T-helper 1 cell treated with Interleukin-12 subunit alpha and Interleukin-12 subunit beta and Interleukin-4 antibody, amounts not matched to agents 30 ng/mL and 1 ng/mL, for 36 hours (primary cell): ENCODE results near the gene RNF32. TPM values are rescaled to one million over a fixed set of nuclear protein-coding genes. Genes with fewer than 3 reads are reported as not detected.

ENCODE experiments used
- intact Hi-C: fragments of 100-400 bp; cut with micrococcal nuclease; formaldehyde crosslinking; loops from one replicate; pipeline ENCODE4 v1.15.1; 2024
- total RNA-seq: library from RNA; stranded (reverse); gene quantifications from 2 replicates; pipeline ENCODE4 v1.2.3, GENCODE V29; 2022

The RNF32 gene
- total RNA-seq, 1 donor from 2014 or later: 3.7 TPM

DNA sequence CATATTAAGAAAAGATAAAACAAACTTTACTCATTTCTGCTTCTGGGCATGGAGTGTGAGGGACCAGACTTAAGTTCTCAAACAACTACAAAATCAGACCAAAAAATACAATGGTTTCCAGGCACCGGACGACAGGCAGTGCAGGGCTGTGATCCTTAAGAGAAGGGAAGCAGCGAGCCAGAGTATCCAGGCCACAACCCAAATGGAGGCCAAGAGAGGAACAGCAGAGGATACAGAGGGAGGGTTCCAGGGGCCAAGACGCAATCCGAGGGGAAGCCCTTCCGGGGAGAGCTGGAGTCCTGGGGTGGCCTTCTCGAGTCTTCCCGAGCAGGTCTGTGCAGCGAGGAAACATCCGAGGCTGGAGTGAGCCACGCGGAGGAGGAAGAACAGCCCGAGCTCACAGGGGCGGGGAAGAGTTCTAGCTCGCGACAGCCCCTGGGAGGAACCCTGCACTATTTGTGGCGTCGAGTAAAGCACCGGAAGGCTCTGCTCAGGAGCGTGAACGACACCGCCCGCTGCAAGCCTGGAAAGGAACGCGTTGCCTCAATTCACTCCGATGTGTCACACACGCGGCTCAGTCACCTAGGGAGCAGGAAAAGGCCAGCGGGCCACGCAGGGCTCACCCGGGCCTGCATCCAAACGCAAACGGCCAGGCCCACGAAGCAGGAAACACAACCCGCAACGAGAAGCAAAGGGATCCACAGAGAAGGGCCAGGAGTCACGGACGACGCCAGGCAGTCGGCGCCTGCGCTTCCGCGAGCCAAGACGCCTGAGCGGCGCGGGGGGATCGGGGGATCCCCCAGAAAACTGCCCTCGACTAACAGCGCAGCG is 933 bp upstream of the RNF32 start:
- intact Hi-C loops: loop anchor here (1.0 to 10.0 kb wide), 11 partner anchors 112 to 1432 kb away; partner anchors contain the start of genes DNAJB6, LMBR1, RBM33 and SHH

DNA sequence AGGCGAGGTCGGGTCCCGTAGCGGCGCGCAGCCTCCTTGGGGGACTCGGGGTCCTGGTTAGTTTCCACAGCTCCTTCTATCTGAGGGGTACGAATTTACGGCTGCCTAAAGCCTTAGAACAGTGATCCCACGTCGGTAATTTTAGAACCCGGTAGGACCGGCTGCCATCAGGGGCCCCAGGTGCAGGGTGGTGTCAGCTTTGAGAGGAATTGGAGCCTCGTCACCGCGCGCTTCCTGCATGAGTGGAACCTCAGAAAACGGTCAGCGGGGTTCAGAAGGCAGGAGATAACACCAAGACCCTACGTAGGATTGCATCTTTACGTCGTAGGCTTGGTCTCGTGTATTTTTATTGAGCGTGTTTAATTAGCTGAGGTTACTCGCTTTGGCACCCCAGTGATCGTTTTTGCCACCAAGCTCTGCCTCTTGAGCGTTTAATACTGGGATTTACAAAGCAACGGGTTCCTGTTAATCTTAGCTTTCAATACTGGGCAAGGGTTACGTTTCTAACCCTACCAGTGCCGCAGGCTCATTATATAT is 443 bp downstream of the RNF32 start:
- intact Hi-C loops: loop anchor here (1.0 to 10.0 kb wide), 15 partner anchors 16 to 1713 kb away; partner anchors contain the start of genes DNAJB6, LMBR1, RBM33 and SHH

DNA sequence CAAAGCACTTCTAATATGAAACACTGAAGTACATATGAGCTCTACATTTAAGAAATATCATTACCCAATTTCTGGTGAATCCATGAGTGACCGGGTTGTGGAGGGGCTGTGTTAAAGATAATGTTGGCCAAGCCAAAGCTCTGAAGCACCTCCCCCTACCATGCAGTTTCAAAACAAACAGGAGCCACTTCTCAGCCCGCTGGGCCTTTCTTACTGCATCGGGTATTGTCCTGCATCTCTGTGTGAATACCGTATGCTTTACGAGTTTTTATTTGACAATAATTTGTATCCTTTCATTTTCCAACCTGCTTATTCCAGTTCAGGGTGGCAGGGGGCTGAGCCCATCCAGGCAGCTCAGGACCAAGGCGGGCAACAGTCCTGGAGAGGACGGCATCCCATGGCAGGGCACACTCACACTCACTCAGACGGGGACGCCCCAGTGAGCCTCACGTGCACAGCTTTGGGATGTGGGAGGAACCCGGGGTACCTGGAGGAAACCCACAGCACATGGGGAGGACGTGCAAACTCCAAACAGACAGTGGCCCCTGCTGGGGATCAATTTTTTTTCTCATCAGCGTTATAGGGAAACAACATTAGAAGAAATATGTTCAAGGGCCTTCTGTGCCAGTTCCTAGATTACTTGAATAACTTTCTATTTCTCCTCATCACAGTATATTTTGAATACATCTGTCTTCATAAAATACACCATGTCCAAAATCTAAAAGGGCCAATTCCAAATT is 1.9 kb downstream of the RNF32 start:
- intact Hi-C loops: loop anchor here (5.0 to 10.0 kb wide), 3 partner anchors 235 to 1435 kb away; partner anchors contain the start of gene SHH

DNA sequence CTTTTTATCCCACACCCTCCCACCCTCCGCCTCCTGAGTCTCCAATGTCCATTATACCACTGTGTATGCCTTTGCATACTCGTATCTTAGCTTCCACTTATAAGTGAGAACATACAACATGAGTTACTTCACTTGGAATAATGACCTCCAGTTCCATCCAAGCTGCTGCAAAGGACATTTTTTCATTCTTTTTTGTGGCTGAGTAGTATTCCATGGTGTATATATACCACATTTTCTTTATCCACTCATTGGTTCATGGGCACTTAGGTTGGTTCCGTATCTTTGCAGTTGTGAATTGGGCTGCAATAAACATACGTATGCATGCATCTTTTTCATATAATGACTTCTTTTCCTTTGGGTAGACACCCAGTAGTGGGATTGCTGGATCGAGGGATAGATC is 6.8 kb downstream of the RNF32 start:
- intact Hi-C loops: loop anchor here (10.0 kb wide), 1 partner anchor 833 kb away; the partner anchor contains the start of gene SHH

DNA sequence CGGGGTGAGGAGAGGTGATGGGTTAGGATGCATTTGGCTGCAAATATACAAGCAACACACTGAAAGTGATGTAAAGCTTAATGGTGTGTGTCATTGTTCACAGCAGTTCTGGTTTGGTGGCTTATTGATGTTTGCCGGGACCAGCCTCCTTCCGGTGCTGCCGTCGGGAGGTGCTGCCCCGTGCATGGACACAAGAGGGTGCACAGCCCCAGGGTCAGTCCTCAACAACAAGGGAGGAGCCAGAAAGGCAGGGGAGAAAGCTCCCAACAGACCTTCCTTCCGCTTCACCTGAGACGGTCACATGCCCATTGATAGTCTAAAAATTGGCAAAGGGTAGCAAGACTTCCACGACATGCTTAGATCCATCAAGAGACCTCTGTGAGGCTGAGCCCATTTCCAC is 9.5 kb downstream of the RNF32 start:
- intact Hi-C loops: loop anchor here (1.0 kb wide), 1 partner anchor 167 kb away; no protein-coding TSS in a partner anchor

DNA sequence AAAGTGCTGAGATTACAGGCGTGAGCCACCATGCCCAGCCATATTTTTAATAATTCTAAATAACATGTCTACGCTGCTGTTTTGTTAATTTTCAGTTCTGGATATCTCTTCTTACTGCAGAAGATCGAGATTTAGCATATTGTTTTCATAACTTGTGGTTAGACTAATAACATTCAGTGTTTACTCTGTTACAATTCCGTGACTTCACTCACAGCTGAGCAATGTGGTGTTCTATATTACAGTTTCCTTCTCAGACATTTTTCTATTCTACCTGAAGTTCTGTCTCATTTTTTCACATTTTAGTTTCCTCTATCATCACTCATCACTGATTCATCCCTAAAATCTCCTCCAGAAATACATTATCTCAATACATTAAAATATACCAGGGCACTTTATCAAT is 10.9 kb downstream of the RNF32 start:
- intact Hi-C loops: no loop called here

DNA sequence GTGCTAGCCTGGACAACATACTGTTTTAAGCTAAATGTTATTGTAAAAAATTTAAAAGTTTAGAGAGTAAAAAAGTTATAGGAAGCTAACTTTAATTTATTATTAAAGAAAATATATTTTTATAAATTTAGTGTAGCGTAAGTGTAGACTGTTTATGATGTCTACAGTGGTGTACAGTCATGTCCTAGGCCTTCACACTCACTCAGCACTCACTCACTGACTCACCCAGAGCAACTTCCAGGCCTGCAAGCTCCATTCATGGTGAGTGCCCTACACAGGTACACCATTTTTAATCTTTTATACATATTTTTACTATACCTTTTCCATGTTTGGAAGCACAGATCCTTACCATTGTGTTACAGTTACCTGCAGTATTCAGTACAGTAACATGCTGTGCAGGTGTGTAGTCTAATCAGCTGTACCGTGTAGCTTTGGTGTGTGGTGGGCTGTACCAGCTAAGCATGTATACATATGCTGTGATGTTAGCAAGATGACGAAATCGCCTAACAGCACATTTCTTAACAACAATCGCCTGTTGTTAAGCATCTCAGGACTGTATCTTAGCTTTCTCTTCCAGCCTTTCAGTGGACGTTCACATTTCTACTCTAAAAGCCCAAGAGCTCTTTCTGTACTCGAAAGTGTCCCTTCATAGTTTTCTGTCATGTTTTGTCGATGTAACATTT is 12.5 kb downstream of the RNF32 start:
- intact Hi-C loops: no loop called here

DNA sequence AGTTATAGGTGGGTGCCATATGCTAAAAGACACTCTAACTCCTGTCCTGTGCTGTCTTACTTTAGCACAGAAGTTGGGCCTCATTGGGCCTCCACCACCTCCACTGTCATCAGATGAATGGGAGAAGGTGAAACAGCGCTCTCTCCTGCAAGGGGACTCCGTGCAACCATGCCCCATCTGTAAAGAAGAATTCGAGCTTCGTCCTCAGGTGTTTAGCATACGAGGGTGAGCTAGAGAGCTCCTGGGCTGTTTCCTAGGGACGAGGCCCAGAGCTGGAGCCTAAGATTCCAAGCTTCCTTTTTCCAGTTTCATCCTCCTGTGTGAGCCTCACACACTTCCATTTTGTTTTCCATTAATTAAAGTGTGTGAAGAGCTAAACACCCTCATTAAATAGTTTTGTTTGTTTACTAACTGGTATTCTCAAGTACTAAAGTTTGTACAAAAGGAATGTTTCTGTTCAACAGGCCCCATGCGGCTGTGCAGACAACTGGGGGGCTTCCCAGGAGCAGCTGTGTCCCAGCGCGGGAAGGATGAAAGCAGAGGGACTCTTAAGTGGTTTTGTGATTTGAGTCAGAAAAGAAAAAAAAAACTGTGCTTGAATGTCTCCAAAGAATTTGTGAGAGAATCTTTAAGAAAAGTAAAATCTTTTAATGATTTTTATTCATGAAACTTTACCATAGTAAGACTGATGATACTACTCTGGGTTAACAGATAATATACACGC is 14.1 kb downstream of the RNF32 start:
- intact Hi-C loops: no loop called here

DNA sequence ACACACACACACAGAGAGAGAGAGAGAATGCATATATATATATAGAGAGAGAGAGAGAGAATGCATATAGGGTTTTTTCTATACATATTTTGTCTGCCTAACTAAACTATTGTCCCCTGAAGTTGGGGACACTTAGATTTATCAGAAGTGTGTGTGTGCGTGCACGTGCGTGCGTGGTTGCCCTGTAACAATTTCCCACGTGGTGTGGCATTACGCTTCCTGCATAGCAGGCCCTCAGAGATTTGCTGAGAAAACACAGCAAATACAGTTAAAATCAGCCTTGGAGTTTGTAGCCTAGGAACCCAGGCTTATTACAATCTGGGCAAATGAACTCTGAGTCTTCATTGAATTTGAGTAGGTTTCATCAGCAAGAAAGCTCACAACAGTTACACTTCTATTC is 14.7 kb downstream of the RNF32 start:
- intact Hi-C loops: no loop called here

DNA sequence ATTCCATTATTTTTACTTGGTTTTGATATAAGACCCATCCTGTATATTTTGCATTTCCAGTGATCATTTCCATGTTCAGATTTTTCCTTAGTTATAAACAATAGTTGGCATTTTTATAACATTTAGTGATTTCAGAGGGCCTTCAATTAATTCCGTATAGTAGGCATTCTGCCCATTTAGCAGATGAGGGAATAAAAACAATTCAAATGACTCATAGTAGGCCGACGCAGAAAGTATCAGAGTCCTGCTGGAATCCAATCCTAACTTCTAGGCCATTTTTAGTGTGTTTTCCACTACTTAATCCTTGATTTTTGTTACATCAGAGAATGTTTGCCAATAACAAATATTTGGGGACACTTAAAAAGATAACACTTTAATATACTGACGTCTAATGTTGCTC is 15.4 kb downstream of the RNF32 start:
- intact Hi-C loops: no loop called here

DNA sequence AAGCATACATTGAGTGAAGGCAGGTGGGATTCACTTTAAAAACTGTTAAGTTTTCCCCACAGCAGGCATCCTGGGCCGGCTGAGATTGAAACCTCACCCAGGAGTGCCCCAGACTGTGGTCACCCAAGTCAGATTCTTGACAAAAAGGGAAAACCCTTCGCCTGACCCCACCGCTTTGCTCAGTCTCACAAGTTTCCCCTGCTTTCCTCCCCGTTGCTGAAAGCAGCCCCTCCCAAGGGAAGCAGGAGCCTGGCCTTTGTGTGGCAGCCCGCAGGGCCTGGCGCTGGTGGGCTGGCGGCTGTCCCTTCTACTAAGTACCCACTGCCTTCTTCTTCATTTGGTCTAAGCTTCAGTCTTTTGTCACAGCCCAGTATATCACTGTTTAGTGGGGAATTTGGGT is 16.0 kb downstream of the RNF32 start:
- intact Hi-C loops: no loop called here

DNA sequence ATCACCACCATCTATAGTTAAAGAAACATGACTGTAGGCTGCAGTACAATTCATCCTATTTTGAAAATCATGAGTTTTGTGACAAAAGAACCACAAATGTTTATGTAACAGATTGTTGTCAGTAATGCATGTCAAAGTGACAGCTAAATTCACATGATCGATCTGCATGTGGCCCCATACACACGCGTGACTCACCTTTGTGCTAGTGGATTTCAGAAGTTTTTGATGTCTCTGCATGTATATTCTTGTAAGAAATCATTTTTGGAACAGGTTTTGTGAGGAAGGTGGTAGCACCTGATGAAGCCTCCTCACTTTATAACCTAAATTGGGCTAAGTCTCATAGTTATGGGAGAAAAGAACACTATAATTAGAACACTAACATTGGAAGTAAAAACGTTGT is 17.1 kb downstream of the RNF32 start:
- intact Hi-C loops: no loop called here

DNA sequence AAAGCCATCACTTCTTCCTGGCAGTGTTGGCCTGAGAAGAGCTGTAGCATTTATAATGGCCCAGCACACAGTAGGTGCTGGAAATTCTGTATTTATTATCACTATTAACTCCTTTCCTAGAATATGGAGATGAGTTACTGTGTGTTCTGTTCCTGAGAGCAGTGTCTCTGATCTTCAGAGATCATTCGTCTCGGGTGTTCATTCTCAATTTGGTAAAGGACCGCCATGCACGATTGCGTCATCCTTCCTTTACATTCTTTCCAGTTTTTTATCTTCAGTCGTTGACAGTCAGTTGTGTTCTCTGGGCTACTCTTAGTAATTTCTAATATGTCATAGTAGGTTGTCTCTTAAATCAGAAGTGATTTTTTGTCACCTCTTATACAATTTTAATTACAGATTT is 18.6 kb downstream of the RNF32 start:
- intact Hi-C loops: no loop called here

DNA sequence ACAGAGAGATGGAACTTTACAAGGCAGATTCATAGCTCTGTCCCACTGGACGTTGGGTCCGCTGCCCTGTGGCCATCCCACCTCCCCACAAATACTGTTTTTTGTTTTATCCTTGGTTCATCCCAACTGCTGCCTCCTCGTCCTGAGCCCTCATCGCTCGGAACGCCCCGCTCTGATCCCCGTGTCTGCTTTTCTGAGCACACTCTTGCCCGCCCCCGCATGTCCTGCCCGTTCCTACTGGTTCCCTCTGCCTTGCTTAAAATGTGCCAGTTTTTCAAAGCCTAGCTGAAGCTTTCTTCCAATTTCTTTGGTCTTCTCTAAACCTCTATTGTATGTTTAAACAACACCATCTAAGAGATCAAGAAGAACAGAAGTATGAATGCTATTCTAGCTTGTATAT is 19.4 kb downstream of the RNF32 start:
- intact Hi-C loops: no loop called here

DNA sequence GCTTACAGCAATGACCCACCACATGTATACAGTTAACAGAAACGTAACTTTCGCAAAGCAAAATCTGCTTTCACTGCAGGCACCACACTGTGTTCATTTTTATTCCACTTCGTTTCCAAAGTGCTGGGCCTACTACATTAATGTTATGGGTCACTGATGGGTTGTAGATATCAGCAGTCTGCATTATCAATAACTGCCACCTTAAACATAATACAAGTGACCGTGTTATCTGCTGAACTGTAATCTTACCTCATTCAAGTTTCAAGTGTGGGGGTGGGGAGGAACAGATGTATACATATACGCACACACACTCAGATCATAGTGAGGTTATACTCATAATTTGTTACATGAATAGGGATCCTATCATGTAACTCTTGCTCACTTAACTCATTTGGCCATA is 21.1 kb downstream of the RNF32 start:
- intact Hi-C loops: no loop called here

DNA sequence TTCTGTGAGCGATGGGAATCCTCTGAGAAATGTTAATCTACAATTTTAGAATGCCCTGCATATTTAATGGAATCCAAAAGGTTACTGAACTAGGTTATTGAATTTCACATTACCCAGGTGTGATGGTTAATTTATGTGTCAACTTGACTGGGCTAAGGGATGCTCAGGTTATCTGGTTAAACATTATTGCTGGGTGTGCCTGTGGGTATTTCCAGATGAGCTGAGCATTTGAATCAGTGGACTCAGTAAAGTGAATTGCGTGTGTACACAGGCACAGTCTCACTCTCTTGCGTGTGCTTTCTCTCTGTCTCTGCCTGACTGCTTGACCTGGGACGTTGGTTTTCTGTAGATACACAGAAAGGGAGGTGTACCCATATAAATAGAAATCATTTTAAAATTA is 21.7 kb downstream of the RNF32 start:
- intact Hi-C loops: no loop called here

DNA sequence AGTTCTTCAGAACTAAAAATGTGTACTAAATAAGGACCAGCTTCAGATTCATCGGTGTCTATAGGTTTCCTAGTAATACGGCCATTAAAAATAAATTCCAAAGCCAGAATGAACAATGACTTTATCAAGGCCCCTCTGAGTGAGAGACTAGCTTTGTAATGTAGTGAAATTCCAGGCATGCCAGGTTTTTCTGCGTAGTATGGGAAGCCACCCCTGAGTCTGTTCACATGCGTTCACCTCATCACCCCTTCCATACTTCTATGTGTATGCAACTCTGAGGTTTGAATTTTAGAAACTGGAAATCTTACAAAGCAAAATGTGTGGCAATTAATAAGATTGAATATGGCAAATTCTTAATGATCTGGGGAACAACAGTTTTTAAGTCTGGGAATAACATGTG is 24.5 kb downstream of the RNF32 start:
- intact Hi-C loops: no loop called here

DNA sequence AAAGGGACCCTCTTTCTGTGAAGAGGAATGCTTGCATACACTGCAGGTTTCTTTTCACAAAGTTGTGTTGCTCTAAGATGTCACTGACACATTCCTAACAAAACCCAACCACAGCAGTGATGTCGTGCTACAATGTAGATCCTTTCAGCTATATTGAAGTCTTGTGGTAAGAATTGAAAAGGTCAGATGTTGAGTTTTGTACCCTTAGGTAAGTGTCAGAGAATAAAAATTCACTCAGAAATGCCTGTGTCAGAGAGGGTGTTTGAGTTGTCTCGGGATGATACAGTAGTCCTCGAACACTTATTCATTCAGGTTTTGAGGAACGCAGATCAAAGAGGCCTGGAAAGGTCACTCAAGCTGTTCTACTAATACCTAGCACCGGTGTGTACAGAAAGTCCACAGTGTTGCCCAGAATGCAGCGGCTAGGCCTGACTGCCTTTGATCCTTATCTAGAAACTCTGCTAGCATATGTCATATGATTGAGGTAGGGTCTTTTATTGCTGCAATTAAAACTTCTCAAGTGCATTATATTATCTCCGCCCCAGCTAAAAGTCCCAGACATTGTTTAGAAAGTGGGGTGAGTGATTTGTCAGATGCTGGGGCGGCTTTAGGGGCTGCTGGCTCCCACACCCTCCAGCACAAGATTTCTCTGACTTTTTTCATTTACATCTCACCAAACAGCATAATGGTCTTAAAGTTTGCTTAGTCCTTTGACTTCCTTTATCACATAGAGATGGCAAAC is 26.0 kb downstream of the RNF32 start:
- intact Hi-C loops: no loop called here

DNA sequence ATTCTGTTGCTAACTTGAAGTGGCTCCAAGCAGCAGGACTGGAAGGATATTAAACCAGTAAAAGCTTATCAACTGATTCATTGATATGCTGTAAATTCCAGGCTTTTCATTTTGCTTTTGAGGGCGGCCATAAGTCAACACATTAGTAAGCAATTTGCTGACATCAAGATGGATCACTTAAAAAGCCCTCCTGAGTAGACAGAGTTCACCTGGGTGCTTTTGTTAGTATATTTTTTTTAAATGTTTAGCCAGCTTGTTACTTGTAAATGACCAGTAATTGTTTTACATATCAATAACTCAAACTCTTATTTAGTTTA is 26.5 kb downstream of the RNF32 start:
- intact Hi-C loops: no loop called here

DNA sequence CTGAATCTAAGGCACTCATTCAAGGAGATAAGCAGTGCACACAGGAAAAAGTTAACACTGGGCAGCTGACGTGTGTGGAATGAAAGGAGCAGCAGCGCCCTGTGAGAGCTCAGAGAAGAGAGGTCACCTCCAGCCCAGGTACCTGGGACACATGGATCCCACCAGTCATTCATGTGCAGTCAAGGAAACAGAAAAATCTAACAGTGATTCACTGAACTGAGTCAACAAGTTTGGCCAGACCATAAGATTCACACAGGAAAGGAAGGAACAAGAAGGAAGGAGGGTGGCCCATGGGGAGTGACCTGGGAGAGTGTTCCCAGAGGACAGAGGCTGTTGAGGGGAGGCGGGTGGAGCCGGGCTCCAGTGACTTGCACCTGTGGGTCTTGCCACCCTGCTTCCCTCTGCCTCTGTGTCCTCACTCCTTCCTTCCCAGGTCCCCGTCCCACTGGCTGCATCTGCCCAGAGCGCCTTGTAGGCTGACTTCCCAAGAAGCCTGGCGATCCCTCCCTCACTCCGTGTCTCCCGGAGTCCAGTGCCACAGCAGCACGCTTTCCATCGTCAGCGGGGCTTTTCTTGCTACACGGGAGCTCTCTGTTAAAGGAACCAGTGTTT is 27.7 kb downstream of the RNF32 start:
- intact Hi-C loops: no loop called here
